ENCODE data around the gene TMEM109. TPM values are rescaled to one million over a fixed set of nuclear protein-coding genes. Genes with fewer than 3 reads are reported as not detected.

TMEM109 gene
- total RNA-seq, 2 experiments from 2014 or later: 27.8 to 32.9 TPM

DNA sequence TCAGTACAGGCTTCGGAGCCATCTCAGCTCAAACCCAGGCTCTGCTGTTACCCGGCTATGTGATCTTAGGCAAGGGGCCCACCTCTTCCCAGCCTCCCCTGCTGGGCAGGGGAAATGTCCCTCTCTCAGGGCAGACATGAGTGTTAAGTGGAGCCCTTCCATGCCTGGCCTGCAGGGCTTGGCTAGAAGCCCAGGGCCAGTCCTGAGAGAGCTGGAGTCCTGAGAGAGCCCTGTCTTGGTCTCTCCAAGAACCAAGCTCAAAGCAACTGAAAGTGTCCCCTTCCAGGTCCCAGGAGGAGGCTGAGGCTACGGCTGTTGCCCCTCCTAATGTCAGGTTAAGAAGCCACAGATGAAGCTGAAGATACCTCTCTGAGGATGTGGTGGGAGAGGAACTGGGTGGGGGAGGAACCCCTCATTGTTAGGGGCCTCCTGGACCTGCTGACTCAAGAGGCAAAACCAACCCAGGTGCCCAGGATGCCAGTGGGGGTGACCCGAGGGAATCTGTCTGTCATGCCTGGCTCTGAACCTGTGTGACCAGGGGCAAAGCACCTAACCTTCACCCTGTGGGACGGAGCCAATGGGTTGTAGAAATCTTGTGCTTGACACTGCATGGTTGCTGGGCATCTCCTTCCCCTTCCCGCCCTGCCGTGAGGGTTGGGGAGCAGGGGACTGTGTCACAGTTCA is 42.4 kb upstream of the TMEM109 start:
- Histone ChIP-seq H3K4me3 (ENCODE audit: low read length) (no peak overlapping the region), H3K36me3 (ENCODE audit: insufficient read depth, low read length) (peaks cover 3% of the 10 kb centered on the region), H3K9me3 (ENCODE audit: control insufficient read depth in 1 of 2, insufficient read depth in 1 of 2, low read length in 2 of 2) (no peaks in the 10 kb centered on the region), H3K4me1 (ENCODE audit: insufficient read depth, low read length) (peaks cover 20% of the 10 kb centered on the region), H3K27ac (ENCODE audit: low read depth in 1 of 2, low read length in 2 of 2) (no peak overlapping the region), H3K27me3 (ENCODE audit: control insufficient read depth in 1 of 2, insufficient read depth in 2 of 2, low read length in 2 of 2) (no peaks in the 10 kb centered on the region)
- DNase-seq (peak in 1 of 14 experiments; percentile 50), ATAC-seq (ENCODE audit: poor library complexity) (peak; percentile 13)
- Mint-ChIP-seq H3K27ac (no peak overlapping the region), H3K4me1 (ENCODE audit: low read depth) (peaks cover 7% of the 10 kb centered on the region), H3K36me3 (ENCODE audit: low read depth) (no peaks in the 10 kb centered on the region), H3K27me3 (no peaks in the 10 kb centered on the region), H3K4me3 (no peak overlapping the region), H3K9me3 (no peaks in the 10 kb centered on the region)
- intact Hi-C loops (cut with DNase I, micrococcal nuclease): no loop called here
- CTCF ChIA-PET: no interaction called here
- POLR2A ChIA-PET: interaction anchor here (0.7 to 2.5 kb wide), 4 partner anchors 16 to 45 kb away, joined by 3 to 6 read pairs (median 3); partner anchors contain the start of gene TMEM109
- TF ChIP-seq, protein P1, sequence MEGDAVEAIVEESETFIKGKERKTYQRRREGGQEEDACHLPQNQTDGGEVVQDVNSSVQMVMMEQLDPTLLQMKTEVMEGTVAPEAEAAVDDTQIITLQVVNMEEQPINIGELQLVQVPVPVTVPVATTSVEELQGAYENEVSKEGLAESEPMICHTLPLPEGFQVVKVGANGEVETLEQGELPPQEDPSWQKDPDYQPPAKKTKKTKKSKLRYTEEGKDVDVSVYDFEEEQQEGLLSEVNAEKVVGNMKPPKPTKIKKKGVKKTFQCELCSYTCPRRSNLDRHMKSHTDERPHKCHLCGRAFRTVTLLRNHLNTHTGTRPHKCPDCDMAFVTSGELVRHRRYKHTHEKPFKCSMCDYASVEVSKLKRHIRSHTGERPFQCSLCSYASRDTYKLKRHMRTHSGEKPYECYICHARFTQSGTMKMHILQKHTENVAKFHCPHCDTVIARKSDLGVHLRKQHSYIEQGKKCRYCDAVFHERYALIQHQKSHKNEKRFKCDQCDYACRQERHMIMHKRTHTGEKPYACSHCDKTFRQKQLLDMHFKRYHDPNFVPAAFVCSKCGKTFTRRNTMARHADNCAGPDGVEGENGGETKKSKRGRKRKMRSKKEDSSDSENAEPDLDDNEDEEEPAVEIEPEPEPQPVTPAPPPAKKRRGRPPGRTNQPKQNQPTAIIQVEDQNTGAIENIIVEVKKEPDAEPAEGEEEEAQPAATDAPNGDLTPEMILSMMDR (IDR thresholded peaks at IDR 0.05): no peak

DNA sequence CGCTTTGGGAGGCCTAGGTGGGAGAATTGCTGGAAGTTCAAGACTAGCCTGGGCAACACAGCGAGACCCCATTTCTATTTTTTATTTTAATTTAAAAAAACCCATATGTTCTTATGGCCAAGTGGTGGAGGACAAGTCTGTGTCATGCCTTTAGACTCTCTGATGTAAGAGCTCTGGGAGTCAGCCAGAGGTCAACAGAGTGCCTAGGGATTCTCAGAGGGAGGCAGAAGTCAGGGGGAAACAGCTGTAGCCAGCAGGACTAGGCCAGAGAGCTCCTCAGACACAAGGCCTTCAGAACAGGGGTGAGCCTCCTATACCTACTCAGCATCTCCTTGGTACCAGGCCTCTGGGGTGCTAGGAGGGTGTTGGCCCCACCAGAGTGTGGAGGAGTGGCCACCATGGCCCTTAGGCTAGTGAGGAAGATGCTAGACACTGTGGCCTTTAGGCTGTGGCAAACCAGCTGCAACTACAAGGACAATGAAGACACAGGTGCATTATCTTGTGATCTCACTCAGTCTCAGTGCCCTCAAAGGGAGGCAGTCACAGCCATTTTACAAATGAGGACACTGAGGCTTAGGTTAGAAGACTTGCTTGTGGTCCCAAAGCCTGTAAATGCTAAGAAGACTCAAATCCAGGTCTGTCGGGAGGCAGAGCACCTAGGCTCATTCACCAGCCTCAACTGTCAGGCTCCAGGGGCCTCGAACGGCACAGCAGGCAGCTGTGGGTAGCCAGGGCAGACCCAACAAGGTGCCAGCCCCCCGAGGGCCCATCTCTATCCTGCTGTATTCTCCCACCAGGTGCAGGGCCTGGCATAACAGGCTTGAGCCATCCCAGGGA is 41.6 kb upstream of the TMEM109 start:
- Histone ChIP-seq H3K4me3 (ENCODE audit: low read length) (no peak overlapping the region), H3K36me3 (ENCODE audit: insufficient read depth, low read length) (peaks cover 3% of the 10 kb centered on the region), H3K27me3 (ENCODE audit: control insufficient read depth in 1 of 2, insufficient read depth in 2 of 2, low read length in 2 of 2) (no peaks in the 10 kb centered on the region), H3K27ac (ENCODE audit: low read depth in 1 of 2, low read length in 2 of 2) (no peak overlapping the region), H3K9me3 (ENCODE audit: control insufficient read depth in 1 of 2, insufficient read depth in 1 of 2, low read length in 2 of 2) (no peaks in the 10 kb centered on the region), H3K4me1 (ENCODE audit: insufficient read depth, low read length) (peaks cover 20% of the 10 kb centered on the region)
- H3K4me1 Mint-ChIP-seq (ENCODE audit: low read depth): peaks cover 7% of the 10 kb centered on the region
- TF ChIP-seq, protein P1 (IDR thresholded peaks at IDR 0.05): no peak
- peak; percentile 13 for ATAC-seq (ENCODE audit: poor library complexity)
- ChIA-PET POLR2A (interaction anchor here (0.6 to 2.5 kb wide), 4 partner anchors 15 to 42 kb away, joined by 3 to 6 read pairs (median 4); partner anchors contain the start of genes PRPF19 and TMEM109), CTCF (no interaction called here)
- no peaks in the 10 kb centered on the region for H3K9me3 Mint-ChIP-seq
- H3K27me3 Mint-ChIP-seq: no peaks in the 10 kb centered on the region
- H3K27ac Mint-ChIP-seq: peak overlapping the region; percentile 21
- DNase-seq: no peak
- H3K36me3 Mint-ChIP-seq (ENCODE audit: low read depth): peaks cover 2% of the 10 kb centered on the region
- intact Hi-C loops (cut with DNase I, micrococcal nuclease): no loop called here
- no peak overlapping the region for H3K4me3 Mint-ChIP-seq

DNA sequence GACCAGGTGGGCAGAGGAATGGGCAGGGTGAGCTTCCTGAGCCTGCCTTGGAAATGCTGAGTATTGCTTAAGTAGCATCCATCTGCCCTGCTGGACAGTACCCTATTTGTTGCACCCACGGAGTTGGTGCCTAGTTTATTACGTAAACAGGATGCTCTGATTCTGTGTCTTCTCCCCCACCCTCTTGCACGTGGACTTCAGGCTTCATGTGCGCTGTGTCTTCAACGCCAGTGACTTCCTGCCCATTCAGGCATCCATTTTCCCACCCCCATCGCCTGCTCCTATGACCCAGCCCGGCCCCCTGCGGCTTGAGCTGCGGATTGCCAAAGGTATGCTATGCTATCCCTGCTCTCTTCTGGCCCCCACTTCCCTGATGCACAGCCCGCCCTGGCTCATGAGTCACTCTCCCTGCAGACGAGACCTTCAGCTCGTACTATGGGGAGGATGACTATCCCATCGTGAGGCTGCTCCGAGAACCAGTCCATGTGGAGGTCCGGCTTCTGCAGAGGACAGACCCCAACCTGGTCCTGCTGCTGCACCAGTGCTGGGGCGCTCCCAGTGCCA is 40.9 kb upstream of the TMEM109 start:
- Histone ChIP-seq H3K4me1 (ENCODE audit: insufficient read depth, low read length) (peaks cover 20% of the 10 kb centered on the region), H3K27ac (ENCODE audit: low read depth in 1 of 2, low read length in 2 of 2) (no peak overlapping the region), H3K27me3 (ENCODE audit: control insufficient read depth in 1 of 2, insufficient read depth in 2 of 2, low read length in 2 of 2) (no peaks in the 10 kb centered on the region), H3K4me3 (ENCODE audit: low read length) (no peak overlapping the region), H3K9me3 (ENCODE audit: control insufficient read depth in 1 of 2, insufficient read depth in 1 of 2, low read length in 2 of 2) (no peaks in the 10 kb centered on the region), H3K36me3 (ENCODE audit: insufficient read depth, low read length) (peaks cover 4% of the 10 kb centered on the region)
- H3K27me3 Mint-ChIP-seq: no peaks in the 10 kb centered on the region
- TF ChIP-seq, protein P1 (IDR thresholded peaks at IDR 0.05): no peak
- peak overlapping the region; percentile 21 for H3K27ac Mint-ChIP-seq
- ChIA-PET CTCF (no interaction called here), POLR2A (interaction anchor here (0.6 to 2.5 kb wide), 2 partner anchors 14 to 33 kb away, joined by 4 to 6 read pairs; partner anchors contain the start of gene PRPF19)
- peak; percentile 72 for ATAC-seq (ENCODE audit: poor library complexity)
- peaks cover 9% of the 10 kb centered on the region for H3K36me3 Mint-ChIP-seq (ENCODE audit: low read depth)
- peaks cover 7% of the 10 kb centered on the region for H3K4me1 Mint-ChIP-seq (ENCODE audit: low read depth)
- intact Hi-C loops (cut with DNase I, micrococcal nuclease): no loop called here
- no peaks in the 10 kb centered on the region for H3K9me3 Mint-ChIP-seq
- H3K4me3 Mint-ChIP-seq: no peak overlapping the region
- peak in 2 of 14 experiments; percentile 21 to 51 for DNase-seq

All from CD4-positive, alpha-beta T cell (primary cell).